Endothelial cell of umbilical vein (primary cell): Measurements from ENCODE around the gene ZNF565.

Source experiments
- CTCF ChIP-seq, 2 donors: IDR thresholded peaks; 1 replicate in 1 of 2; 2 replicates in 1 of 2; pipeline ENCODE4 v1.5.1; 2011; ENCODE audit warnings: low read length in 2 of 2, mild to moderate bottlenecking in 2 of 2, moderate library complexity in 2 of 2, control low read depth in 1 of 2, inconsistent platforms in 1 of 2, low read depth in 1 of 2; ENCODE audit not compliant: insufficient read depth in 1 of 2; ENCODE audit errors: extremely low read depth in 1 of 2
- EZH2 ChIP-seq: IDR thresholded peaks from 2 replicates; pipeline ENCODE4 v1.6.1; 2012; ENCODE audit warnings: borderline replicate concordance, low read depth, mild to moderate bottlenecking, moderate library complexity, low read length, inconsistent platforms; ENCODE audit not compliant: severe bottlenecking
- GATA2 ChIP-seq: IDR thresholded peaks from 2 replicates; pipeline ENCODE4 v1.7.0; 2011; ENCODE audit warnings: low read depth, mild to moderate bottlenecking, moderate library complexity, mixed read lengths, low read length; ENCODE audit not compliant: insufficient read length, insufficient read depth
- JUN ChIP-seq: IDR thresholded peaks from 2 replicates; pipeline ENCODE4 v1.6.1; 2011; ENCODE audit warnings: borderline replicate concordance, low read depth; ENCODE audit not compliant: insufficient read length, insufficient read depth
- MYC ChIP-seq: IDR thresholded peaks from one replicate; pipeline ENCODE4 v1.6.1; 2011; ENCODE audit warnings: mild to moderate bottlenecking, low read depth, low read length
- POLR2A ChIP-seq: IDR thresholded peaks from 2 replicates; pipeline ENCODE4 v1.6.1; 2012; ENCODE audit warnings: low read depth, mild to moderate bottlenecking, control low read depth, low read length
- POLR2AphosphoS5 ChIP-seq: IDR thresholded peaks from 2 replicates; pipeline ENCODE4 v1.6.1; 2012; ENCODE audit warnings: low read depth, mild to moderate bottlenecking, control low read depth, low read length, moderate library complexity; ENCODE audit not compliant: insufficient read depth
- TF ChIP-seq, protein P1 (sequence below): IDR thresholded peaks from 2 replicates; pipeline ENCODE4 v1.6.1; 2011; ENCODE audit not compliant: insufficient read depth, insufficient read length

GRCh38 chr19:36212895-36213294 is 1.6 kb downstream of the ZNF565 start:
- TF ChIP-seq POLR2A (no peak), CTCF (IDR thresholded peaks at IDR 0.05; ENCODE audit: extremely low read depth in 1 of 2, insufficient read depth in 1 of 2, low read depth in 1 of 2, low read length in 2 of 2) (no peak), MYC (no peak), JUN (no peak), POLR2AphosphoS5 (no peak), GATA2 (no peak), EZH2 (no peak)
- TF ChIP-seq, protein P1, sequence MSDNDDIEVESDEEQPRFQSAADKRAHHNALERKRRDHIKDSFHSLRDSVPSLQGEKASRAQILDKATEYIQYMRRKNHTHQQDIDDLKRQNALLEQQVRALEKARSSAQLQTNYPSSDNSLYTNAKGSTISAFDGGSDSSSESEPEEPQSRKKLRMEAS: no peak
